GM18511 (cell line): ENCODE results near the gene PRR27.
"Not testable (repeated sequence)": the region's sequence is repeated elsewhere in the genome, so short reads cannot be mapped to it uniquely, and the experiment has no call there.

ENCODE experiments used
- ATAC-seq: cut with Tn5 transposase; IDR thresholded peaks from one replicate; pipeline ENCODE4 v1.9.1; 2021; ENCODE audit warnings: mild to moderate bottlenecking, moderate library complexity; ENCODE audit not compliant: unreplicated experiment

PRR27 gene

GRCh38 chr4:70196857-70197256, 42.8 kb downstream of the PRR27 start:
- no peak for ATAC-seq

GRCh38 chr4:70197842-70198241, 43.8 kb downstream of the PRR27 start:
- no peak for ATAC-seq

GRCh38 chr4:70203601-70204000, 49.6 kb downstream of the PRR27 start:
- no peak for ATAC-seq

GRCh38 chr4:70212752-70213151, 58.7 kb downstream of the PRR27 start:
- not testable (repeated sequence) for ATAC-seq
